OCI-LY7 (cell line): ENCODE results near the gene AGAP3.

ENCODE experiments used
- CTCF ChIP-seq: fragments of 200-600 bp; sonication (generic); conservative IDR thresholded peaks from 2 replicates; pipeline ENCODE4 v1.5.1; 2014; ENCODE audit warnings: mild to moderate bottlenecking, antibody characterized with exemption, low read length, moderate library complexity, mixed read lengths
- EZH2phosphoT487 ChIP-seq: fragments of 200-600 bp; sonication (generic); IDR thresholded peaks from 2 replicates; pipeline ENCODE4 v1.6.1; 2018; ENCODE audit warnings: low read depth, borderline replicate concordance, mild to moderate bottlenecking, mixed run types, antibody characterized with exemption, low read length, moderate library complexity, mixed read lengths

GRCh38 chr7:151064454-151064853 lies 21.8 kb upstream of the AGAP3 start:
- TF ChIP-seq CTCF: no peak
- TF ChIP-seq EZH2phosphoT487: no peak
